ENCODE results near the gene CHCHD3. TPM values are rescaled to one million over a fixed set of nuclear protein-coding genes. Genes with fewer than 3 reads are reported as not detected.

The CHCHD3 gene
- total and polyA plus RNA-seq, 2 donors (not counting 1 experiment from before 2014, with no cell fraction given): 80.8 to 94.0 TPM

- Histone ChIP-seq H3K4me3 (replicated peaks in 1 of 4; ENCODE audit: control extremely low read depth in 1 of 4, insufficient read depth in 1 of 4, low read depth in 3 of 4, low read length in 4 of 4) (no peak overlapping the region), H3K4me1 (ENCODE audit: control insufficient read depth, extremely low read depth, insufficient read depth, low read length) (peaks cover 17% of the 10 kb centered on the region), H2AFZ (ENCODE audit: low read length) (no peak overlapping the region), H3K4me2 (ENCODE audit: extremely low read depth, insufficient read depth, low read length) (no peak overlapping the region), H3K36me3 (ENCODE audit: control insufficient read depth, insufficient read depth, low read length) (no peaks in the 10 kb centered on the region), H3K9me3 (ENCODE audit: control insufficient read depth, insufficient read depth, low read depth, low read length) (no peaks in the 10 kb centered on the region), H3K9ac (ENCODE audit: insufficient read depth, low read length) (no peak overlapping the region), H3K79me2 (ENCODE audit: control insufficient read depth, insufficient read depth, low read length) (no peaks in the 10 kb centered on the region), H3K27me3 (ENCODE audit: control insufficient read depth, insufficient read depth, low read length) (no peaks in the 10 kb centered on the region), H4K20me1 (ENCODE audit: control insufficient read depth, extremely low read depth, insufficient read depth, low read length) (no peaks in the 10 kb centered on the region), H3K27ac (ENCODE audit: insufficient read depth, low read length) (no peak overlapping the region)
- TF ChIP-seq EZH2 (IDR thresholded peaks at IDR 0.05; ENCODE audit: low read length, missing control alignments) (no peak), CTCF (conservative IDR thresholded peaks at IDR 0.05 in 1 of 2, IDR thresholded peaks at IDR 0.05 in 1 of 2; ENCODE audit: low read depth in 1 of 2, low read length in 2 of 2) (no peak)
- DNase-seq (ENCODE audit: low read depth in 2 of 2): peak; percentile 92 to 98
These were observed 339.7 kb downstream of the CHCHD3 start for GRCh38 chr7:132742189-132742612.

DNA sequence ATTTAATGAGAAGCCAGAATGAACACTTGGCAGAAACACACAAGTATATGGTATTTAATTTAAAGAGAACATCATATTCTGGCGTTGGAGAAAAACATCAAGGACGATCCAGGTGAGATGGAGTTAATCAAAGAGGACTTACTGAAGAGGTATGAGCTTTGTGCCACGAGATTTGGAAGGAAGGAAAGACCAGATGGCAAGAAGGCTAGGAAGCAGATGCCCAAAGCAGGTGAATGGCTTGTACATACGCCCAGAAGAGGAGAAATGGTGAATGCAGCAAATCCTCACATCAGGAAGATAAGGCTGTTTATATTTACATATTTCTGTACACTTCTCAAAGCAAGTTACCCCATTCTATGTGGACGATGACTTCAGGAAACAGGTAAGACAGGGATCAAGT, 341.7 kb downstream of the CHCHD3 start:
- H3K79me2 ChIP-seq (ENCODE audit: control insufficient read depth, insufficient read depth, low read length): no peaks in the 10 kb centered on the region
- H3K27ac ChIP-seq (ENCODE audit: insufficient read depth, low read length): no peak overlapping the region
- no peaks in the 10 kb centered on the region for H3K9me3 ChIP-seq (ENCODE audit: control insufficient read depth, insufficient read depth, low read depth, low read length)
- H4K20me1 ChIP-seq (ENCODE audit: control insufficient read depth, extremely low read depth, insufficient read depth, low read length): no peaks in the 10 kb centered on the region
- no peak overlapping the region for H3K9ac ChIP-seq (ENCODE audit: insufficient read depth, low read length)
- DNase-seq (ENCODE audit: low read depth in 2 of 2): no peak
- peaks cover 17% of the 10 kb centered on the region for H3K4me1 ChIP-seq (ENCODE audit: control insufficient read depth, extremely low read depth, insufficient read depth, low read length)
- no peak overlapping the region for H2AFZ ChIP-seq (ENCODE audit: low read length)
- no peaks in the 10 kb centered on the region for H3K27me3 ChIP-seq (ENCODE audit: control insufficient read depth, insufficient read depth, low read length)
- H3K4me2 ChIP-seq (ENCODE audit: extremely low read depth, insufficient read depth, low read length): no peak overlapping the region
- no peak overlapping the region for H3K4me3 ChIP-seq (replicated peaks in 1 of 4; ENCODE audit: control extremely low read depth in 1 of 4, insufficient read depth in 1 of 4, low read depth in 3 of 4, low read length in 4 of 4)
- H3K36me3 ChIP-seq (ENCODE audit: control insufficient read depth, insufficient read depth, low read length): no peaks in the 10 kb centered on the region
- no peak for TF ChIP-seq EZH2 (IDR thresholded peaks at IDR 0.05; ENCODE audit: low read length, missing control alignments)
- no peak for TF ChIP-seq CTCF (conservative IDR thresholded peaks at IDR 0.05 in 1 of 2, IDR thresholded peaks at IDR 0.05 in 1 of 2; ENCODE audit: low read depth in 1 of 2, low read length in 2 of 2)

DNA sequence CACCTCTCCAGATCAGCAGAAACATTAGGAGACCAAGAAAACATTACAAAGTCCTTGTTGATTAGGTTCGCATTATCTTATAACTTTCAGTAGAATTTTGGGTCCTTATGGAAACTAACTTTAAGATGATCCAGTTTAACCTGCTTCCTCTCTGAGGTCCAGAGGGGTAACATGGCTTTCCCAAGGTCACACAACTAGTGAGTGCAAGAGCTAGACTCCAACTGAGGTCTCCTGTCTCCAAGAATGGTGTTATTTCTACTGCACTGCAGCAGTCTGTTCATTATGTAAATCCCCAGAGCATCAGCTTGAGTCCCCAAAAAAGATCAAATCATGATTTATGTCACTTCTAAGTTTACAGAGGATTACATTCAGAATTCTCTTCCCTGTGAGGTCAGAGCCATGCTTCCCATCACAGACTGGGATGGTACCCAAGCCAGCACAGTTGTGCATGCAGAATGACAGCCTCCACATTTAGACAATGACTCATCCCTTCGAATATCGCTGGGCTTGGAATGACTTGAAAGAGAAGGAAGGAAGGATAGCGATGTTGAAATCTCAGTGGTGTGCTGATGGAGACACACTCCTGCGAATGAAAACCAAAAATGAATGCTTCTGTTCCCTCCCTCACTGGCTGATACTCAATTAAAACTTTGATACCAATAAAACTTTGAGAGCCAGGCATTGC, 342.5 kb downstream of the CHCHD3 start:
- no peak overlapping the region for H3K9ac ChIP-seq (ENCODE audit: insufficient read depth, low read length)
- no peaks in the 10 kb centered on the region for H4K20me1 ChIP-seq (ENCODE audit: control insufficient read depth, extremely low read depth, insufficient read depth, low read length)
- no peaks in the 10 kb centered on the region for H3K9me3 ChIP-seq (ENCODE audit: control insufficient read depth, insufficient read depth, low read depth, low read length)
- H3K27me3 ChIP-seq (ENCODE audit: control insufficient read depth, insufficient read depth, low read length): no peaks in the 10 kb centered on the region
- H3K4me2 ChIP-seq (ENCODE audit: extremely low read depth, insufficient read depth, low read length): no peak overlapping the region
- no peaks in the 10 kb centered on the region for H3K36me3 ChIP-seq (ENCODE audit: control insufficient read depth, insufficient read depth, low read length)
- DNase-seq (ENCODE audit: low read depth in 2 of 2): peak; percentile 95 to 99
- peaks cover 17% of the 10 kb centered on the region for H3K4me1 ChIP-seq (ENCODE audit: control insufficient read depth, extremely low read depth, insufficient read depth, low read length)
- no peak overlapping the region for H2AFZ ChIP-seq (ENCODE audit: low read length)
- TF ChIP-seq EZH2 (IDR thresholded peaks at IDR 0.05; ENCODE audit: low read length, missing control alignments) (no peak), CTCF (conservative IDR thresholded peaks at IDR 0.05 in 1 of 2, IDR thresholded peaks at IDR 0.05 in 1 of 2; ENCODE audit: low read depth in 1 of 2, low read length in 2 of 2) (no peak)
- no peak overlapping the region for H3K4me3 ChIP-seq (replicated peaks in 1 of 4; ENCODE audit: control extremely low read depth in 1 of 4, insufficient read depth in 1 of 4, low read depth in 3 of 4, low read length in 4 of 4)
- H3K79me2 ChIP-seq (ENCODE audit: control insufficient read depth, insufficient read depth, low read length): no peaks in the 10 kb centered on the region
- H3K27ac ChIP-seq (ENCODE audit: insufficient read depth, low read length): no peak overlapping the region
